GM23338 (cell line): Measurements from ENCODE around the gene TOX2.

Source experiments
- EZH2 ChIP-seq: fragments of 200-600 bp; sonication (generic); IDR thresholded peaks from one replicate; pipeline ENCODE4 v1.8.0; 2017; ENCODE audit warnings: antibody characterized with exemption, mild to moderate bottlenecking, low read depth; ENCODE audit not compliant: unreplicated experiment
- JUNB ChIP-seq: IDR thresholded peaks from one replicate; pipeline ENCODE4 v1.6.1; 2016; ENCODE audit warnings: antibody characterized with exemption; ENCODE audit not compliant: unreplicated experiment
- NANOG ChIP-seq: IDR thresholded peaks from 2 replicates; pipeline ENCODE4 v1.6.1; 2016; ENCODE audit warnings: antibody characterized with exemption, borderline replicate concordance
- POLR2AphosphoS5 ChIP-seq: IDR thresholded peaks from 2 replicates; pipeline ENCODE4 v1.6.1; 2016; ENCODE audit warnings: antibody characterized with exemption, low read depth
- ZNF331 ChIP-seq: fragments of 250-450 bp; sonication (Bioruptor Pico); IDR thresholded peaks from 2 replicates; pipeline ENCODE4 v1.5.0; 2020; ENCODE audit warnings: low read depth, mild to moderate bottlenecking, moderate library complexity
- TF ChIP-seq, protein P1 (sequence below), 2 experiments: fragments of 200-600 bp in 1 of 2; sonication (generic) in 1 of 2; conservative IDR thresholded peaks; 2 replicates each; pipeline versions ENCODE4 v1.5.1 to v1.6.1; 2016 to 2017; ENCODE audit warnings: antibody characterized with exemption in 2 of 2, low read depth in 2 of 2, mild to moderate bottlenecking in 2 of 2, moderate library complexity in 1 of 2
- TF ChIP-seq, protein P2 (sequence below): IDR thresholded peaks from 2 replicates; pipeline ENCODE4 v1.6.1; 2016; ENCODE audit warnings: antibody characterized with exemption
- TF ChIP-seq, protein P3 (sequence below): IDR thresholded peaks from one replicate; pipeline ENCODE4 v1.6.1; 2018; ENCODE audit warnings: antibody characterized with exemption; ENCODE audit not compliant: unreplicated experiment

DNA sequence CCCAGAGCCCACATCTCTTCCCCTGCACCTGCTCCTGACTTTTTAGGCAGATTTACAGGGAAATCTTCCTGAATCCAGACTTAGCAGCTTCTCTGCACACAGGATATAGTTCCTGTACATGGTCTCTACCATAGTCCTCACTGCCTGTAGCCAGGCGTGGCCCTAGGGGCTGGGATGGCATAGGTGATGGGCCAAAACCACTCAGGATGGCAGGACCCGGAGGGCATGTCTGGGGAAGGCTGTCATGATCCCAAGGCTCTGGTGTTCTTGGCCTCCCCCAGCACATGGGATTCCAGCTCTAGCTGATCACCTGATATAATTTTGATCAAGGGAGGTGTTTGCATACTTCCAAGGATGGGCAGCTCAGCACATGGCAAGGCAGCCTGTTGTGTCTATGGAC lies 58.0 kb downstream of the TOX2 start:
- TF ChIP-seq POLR2AphosphoS5 (no peak), JUNB (no peak), EZH2 (no peak), ZNF331 (CRISPR knock-in tag) (no peak), NANOG (no peak)
- TF ChIP-seq, protein P1, sequence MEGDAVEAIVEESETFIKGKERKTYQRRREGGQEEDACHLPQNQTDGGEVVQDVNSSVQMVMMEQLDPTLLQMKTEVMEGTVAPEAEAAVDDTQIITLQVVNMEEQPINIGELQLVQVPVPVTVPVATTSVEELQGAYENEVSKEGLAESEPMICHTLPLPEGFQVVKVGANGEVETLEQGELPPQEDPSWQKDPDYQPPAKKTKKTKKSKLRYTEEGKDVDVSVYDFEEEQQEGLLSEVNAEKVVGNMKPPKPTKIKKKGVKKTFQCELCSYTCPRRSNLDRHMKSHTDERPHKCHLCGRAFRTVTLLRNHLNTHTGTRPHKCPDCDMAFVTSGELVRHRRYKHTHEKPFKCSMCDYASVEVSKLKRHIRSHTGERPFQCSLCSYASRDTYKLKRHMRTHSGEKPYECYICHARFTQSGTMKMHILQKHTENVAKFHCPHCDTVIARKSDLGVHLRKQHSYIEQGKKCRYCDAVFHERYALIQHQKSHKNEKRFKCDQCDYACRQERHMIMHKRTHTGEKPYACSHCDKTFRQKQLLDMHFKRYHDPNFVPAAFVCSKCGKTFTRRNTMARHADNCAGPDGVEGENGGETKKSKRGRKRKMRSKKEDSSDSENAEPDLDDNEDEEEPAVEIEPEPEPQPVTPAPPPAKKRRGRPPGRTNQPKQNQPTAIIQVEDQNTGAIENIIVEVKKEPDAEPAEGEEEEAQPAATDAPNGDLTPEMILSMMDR (conservative IDR thresholded peaks at IDR 0.05; ENCODE audit: low read depth in 2 of 2): no peak
- TF ChIP-seq, protein P2, sequence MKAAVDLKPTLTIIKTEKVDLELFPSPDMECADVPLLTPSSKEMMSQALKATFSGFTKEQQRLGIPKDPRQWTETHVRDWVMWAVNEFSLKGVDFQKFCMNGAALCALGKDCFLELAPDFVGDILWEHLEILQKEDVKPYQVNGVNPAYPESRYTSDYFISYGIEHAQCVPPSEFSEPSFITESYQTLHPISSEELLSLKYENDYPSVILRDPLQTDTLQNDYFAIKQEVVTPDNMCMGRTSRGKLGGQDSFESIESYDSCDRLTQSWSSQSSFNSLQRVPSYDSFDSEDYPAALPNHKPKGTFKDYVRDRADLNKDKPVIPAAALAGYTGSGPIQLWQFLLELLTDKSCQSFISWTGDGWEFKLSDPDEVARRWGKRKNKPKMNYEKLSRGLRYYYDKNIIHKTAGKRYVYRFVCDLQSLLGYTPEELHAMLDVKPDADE: no peak
- TF ChIP-seq, protein P3, sequence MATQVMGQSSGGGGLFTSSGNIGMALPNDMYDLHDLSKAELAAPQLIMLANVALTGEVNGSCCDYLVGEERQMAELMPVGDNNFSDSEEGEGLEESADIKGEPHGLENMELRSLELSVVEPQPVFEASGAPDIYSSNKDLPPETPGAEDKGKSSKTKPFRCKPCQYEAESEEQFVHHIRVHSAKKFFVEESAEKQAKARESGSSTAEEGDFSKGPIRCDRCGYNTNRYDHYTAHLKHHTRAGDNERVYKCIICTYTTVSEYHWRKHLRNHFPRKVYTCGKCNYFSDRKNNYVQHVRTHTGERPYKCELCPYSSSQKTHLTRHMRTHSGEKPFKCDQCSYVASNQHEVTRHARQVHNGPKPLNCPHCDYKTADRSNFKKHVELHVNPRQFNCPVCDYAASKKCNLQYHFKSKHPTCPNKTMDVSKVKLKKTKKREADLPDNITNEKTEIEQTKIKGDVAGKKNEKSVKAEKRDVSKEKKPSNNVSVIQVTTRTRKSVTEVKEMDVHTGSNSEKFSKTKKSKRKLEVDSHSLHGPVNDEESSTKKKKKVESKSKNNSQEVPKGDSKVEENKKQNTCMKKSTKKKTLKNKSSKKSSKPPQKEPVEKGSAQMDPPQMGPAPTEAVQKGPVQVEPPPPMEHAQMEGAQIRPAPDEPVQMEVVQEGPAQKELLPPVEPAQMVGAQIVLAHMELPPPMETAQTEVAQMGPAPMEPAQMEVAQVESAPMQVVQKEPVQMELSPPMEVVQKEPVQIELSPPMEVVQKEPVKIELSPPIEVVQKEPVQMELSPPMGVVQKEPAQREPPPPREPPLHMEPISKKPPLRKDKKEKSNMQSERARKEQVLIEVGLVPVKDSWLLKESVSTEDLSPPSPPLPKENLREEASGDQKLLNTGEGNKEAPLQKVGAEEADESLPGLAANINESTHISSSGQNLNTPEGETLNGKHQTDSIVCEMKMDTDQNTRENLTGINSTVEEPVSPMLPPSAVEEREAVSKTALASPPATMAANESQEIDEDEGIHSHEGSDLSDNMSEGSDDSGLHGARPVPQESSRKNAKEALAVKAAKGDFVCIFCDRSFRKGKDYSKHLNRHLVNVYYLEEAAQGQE: no peak
